HG03039 (cell line): ENCODE data around the gene NR1H4.
"Not testable (repeated sequence)": the region's sequence is repeated elsewhere in the genome, so short reads cannot be mapped to it uniquely, and the experiment has no call there.

Experiments
- ATAC-seq: cut with Tn5 transposase; IDR thresholded peaks from one replicate; pipeline ENCODE4 v1.9.1; 2021; ENCODE audit warnings: mild to moderate bottlenecking, moderate library complexity; ENCODE audit not compliant: unreplicated experiment

NR1H4 gene

GRCh38 chr12:100472325-100472724 lies 1.3 kb upstream of the NR1H4 start:
- no peak for ATAC-seq

DNA sequence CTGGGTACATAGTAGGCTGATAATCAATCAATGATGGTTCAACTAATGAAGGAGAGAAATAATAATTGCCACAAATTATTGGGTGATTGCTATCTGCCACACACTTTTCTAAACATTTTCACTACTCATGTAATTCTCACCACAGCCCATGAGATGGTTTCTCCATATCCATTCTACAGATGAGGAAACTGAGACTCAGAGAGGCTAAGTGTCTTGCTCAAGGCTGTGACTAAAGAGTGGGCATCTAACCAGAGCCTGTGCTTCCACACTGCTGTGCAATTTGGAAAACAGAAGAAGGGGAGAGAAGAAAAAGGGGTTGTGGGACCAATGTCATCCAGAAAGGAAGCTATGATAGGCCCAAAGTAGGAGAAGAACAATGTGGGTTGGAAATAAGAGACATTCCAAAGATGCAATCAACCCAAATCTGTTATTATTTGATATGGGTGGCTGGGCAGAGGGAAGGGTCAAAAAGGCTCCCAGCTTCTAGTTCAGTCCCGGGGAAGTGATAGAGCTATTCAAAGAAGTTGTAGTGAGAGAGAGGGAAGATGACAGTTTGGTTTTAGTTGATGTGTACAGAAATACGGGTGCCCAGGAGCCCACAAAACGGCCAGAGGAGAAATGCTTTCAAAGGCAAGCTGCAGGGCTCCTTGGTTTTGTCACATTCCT lies 483 bp upstream of the NR1H4 start:
- no peak for ATAC-seq

DNA sequence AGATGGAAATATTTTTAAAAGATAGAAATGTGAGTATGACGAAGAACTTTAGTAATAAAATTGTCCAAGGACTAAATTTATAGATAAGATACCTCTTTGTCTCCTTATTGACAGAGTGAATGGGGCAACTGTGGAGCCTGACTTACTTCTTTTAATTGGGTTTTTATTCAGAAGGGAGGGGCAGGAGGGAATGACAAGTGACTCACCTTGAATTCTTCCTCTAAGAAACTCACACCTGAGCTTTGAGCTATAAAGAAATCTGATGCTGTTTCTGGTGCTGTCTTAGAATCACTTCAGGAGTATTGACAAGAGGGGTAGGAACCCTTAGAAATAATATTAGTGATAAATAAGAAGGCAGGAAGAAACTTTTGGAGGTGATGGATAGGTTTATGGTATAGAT lies 951 bp downstream of the NR1H4 start:
- no peak for ATAC-seq

DNA sequence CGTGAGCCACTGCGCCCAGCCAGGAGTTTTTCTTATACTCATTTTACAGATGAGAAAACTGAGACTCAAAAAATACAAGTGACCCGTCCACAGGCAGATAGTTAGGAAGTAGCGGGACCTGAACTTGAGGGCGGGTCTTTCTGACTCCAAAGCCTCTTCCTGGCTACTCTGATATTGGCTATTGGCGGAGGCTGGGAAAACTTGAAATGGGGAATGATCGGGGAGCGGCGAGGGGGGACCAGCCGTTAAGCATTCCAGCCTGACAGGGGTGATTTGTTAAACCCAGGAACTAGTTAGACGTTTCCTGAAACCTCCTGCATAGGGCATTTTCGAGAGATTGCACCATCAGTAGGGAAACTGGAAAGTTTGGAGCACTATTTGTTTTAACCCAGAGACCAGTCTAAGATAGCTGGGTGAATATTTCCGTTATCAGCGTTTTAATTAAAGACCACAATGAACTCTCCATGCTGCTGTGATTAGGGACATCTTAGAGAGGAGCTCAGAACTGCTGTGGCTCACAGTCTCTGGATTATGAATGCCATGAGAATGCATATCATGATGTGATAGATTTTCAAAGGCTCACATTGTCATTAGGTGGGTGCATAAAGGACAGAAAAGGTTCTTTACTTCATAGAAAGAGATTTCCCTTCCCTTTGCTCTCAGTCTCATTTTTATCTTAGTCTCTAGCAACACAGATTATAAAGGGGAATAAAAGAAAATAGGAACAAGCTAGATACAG lies 2.5 kb downstream of the NR1H4 start:
- no peak for ATAC-seq

DNA sequence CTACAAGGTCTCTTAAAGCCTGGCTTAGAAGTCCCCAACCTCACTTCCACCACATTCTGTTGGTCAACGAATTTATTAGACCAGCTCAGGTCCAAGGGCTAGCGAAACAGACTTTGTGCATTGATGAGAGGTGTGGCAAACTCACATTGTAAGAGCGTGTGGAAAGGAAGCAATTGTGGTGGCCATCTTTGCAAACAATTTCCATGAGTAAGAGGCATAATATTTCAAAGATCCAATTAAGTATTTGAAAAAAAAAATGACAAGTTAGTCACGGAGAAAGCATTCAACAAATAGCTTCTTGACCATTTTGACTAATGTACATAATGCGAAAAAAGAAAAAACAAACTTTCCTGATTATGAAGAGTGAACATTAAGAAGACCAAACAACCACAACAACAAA lies 7.4 kb downstream of the NR1H4 start:
- no peak for ATAC-seq

- ATAC-seq, result no peak
Measured at GRCh38 chr12:100484183-100484886, 10.7 kb downstream of the NR1H4 start.

- ATAC-seq, result no peak
Measured at GRCh38 chr12:100484891-100485471, 11.3 kb downstream of the NR1H4 start.

DNA sequence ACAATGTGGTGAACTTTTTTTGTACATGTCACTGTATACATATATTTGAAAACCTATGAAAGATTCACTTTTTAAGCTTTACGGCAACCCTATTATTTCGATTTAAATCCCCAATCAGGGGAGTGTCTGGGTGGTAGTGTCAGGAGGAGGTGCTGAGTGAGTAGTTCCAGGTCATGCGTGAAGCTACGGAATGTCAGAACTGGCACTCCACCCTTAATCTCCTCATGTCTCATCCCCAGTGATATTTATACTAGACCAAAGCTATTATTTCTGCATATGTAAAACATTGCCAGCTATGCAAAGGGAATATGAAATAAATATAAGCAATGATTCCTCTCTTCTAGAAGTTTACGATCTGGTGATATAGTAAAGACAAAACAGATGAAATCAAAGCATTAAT lies 12.3 kb downstream of the NR1H4 start:
- no peak for ATAC-seq

DNA sequence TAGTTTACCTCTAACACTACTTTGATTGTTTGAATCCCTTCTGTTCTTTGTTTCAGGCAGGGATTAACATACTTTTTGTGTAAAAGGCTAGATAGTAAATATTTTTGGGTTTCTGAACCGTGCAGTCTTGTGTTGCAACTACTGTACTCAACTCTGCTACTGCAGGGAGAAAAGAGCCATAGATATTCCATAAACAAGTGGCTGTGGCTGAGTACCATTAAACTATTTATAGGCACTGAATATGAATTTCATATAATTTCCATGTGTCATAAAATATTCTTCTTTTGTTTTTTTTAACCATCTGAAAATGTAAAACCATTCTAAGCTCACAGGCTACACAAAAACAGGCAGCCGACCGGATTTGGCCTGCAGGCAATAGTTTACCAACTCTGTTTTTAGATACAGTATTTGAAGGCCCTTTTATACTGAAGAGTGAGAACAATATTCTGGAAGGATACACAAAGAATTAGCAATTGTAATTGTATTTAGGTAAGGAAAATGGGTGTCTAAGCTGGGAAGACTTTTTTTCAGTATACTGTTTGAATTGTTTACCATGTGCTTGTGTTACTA lies 15.7 kb downstream of the NR1H4 start:
- ATAC-seq, result no peak

GRCh38 chr12:100490056-100490455 lies 16.4 kb downstream of the NR1H4 start:
- no peak for ATAC-seq

DNA sequence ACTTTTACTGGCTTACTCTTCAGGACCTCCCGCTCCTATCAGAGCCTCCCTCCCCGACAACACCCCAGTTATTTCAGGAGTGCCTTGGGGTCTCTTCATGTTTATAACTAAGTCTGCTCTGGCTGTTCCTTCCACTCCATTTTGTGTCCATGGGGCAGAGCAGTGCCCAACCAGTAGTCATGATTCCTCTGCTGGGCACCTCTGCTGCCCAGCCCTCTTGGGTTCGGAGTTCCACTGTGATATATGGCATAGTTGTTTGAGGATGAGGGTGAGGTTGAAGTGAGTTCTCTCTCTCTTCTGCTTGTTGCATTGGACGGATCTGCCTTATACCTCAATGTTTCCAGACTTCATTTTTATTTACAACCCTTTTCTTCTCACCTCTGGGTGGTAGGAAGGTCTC lies 17.4 kb downstream of the NR1H4 start:
- ATAC-seq, result no peak

DNA sequence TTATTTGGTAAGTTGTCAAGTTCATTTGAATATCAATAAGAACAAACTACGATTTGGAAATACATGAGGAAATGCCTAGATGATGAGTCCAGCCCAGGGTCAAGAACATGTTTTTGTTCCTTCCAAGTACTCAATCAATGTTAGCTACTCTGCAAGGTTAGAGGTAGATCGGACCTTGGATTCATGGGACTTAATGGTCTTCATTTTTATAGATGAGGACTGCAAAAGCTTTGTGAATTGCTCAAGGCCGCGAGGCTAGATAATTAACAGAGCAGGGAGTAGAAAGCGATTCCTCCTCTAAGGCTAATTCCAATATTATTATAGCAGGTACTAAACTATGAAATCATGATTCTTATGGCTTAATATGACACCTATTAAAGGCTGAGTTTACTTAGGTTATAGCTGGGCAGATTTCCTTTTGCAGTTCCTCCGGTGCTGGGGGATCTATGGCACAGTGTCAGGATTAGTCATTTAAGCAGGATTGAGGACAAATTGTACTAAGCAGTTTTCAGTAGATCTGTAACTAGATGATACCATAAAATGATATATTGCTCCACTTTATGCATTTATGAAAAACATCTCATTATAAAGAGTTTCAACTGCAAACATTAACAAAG lies 19.8 kb downstream of the NR1H4 start:
- ATAC-seq, result no peak

DNA sequence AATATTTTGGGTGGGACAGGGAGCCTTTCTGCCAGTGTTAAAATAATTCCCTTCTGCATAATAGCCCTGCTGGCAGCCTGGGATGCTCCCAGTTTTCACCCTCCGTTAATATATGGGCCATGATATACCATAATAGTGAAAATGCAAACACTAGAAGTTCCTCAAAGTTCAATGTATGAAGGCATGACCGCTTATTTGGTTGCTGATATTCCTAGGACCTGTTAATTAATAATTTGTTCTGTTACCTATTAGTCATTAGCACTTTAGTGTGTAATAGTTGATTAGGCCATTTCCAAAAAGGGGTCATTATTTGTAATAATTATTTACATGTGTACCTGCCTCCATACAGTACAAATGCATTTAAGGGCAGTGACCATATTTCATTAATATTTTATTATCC lies 20.4 kb downstream of the NR1H4 start:
- ATAC-seq, result no peak

DNA sequence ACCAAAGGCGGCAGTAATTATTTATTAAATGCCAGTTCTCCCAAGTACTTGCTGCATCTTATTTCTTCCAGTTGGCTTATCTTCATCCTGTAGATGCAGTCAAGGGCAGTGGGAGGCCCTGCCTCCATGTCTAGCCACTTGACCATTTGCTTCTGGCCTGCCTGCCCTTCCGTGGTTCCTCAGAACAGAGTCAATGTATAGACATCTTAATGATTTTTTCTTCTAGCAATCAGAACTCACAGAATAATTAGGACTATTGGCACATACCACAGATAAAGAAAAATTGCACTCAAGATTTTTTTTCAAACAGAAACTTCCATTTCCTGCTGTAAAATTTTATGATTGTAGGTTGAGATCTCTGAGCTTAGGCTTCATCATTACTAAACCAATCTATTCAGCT lies 20.9 kb downstream of the NR1H4 start:
- no peak for ATAC-seq

GRCh38 chr12:100497105-100497795 lies 23.6 kb downstream of the NR1H4 start:
- no peak for ATAC-seq

DNA sequence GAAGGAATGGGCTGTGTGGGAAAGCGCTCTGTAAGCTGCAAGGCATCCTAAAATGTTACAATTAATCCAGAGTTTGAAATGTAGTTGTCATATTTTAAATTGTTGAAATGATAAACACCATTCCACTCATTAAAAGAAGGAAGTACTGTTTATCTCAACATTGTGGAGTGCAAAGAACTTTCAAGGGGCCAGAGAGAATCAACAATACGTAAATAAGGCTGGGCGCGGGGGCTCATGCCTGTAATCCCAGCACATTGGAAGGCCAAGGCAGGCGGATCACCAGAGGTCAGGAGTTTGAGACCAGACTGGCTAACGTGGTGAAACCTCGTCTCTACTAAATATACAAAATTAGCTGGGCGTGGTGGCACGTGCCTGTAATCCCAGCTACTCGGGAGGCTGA lies 24.5 kb downstream of the NR1H4 start:
- ATAC-seq, result no peak

DNA sequence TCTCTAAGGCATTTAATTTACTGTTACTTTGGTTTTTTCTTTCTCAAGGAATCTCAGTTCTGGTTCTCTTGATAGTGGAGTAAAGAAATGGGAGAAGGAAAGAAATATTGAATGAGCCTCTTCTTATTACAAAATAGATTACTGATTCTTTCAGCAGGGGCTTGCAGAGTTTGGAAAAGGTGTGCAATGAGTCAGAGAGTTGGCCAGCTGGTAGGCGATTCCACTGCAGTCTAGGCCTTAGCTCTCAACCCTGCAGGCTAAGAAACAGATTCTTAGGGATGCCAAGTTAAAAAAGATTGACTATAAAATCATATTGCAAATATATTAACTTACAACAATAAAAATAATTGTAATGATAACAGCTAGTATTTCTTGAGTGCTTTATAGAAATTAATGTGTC lies 25.8 kb downstream of the NR1H4 start:
- ATAC-seq, result no peak

- ATAC-seq, result not testable (repeated sequence)
Measured at GRCh38 chr12:100502718-100503117, 29.1 kb downstream of the NR1H4 start.

- no peak for ATAC-seq
Measured at GRCh38 chr12:100503228-100503628, 29.6 kb downstream of the NR1H4 start.

DNA sequence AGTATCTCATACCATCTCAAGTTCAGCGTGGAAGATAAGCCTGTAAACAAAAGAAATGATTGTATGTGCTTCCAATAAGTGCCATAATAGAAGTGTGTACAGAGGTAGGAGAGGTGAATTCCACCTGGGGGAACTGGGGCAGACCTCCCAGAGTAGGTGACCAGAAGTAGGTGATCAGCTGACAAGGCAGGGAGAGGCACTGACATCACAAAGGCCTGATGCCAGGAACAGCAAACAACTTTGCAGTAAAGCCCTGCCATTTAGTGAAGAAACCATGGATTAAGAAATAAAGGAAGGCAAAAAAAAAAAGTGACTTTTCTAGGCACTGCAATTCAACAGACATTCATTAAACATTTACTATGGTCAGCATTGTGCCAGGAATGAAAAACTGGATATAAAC lies 31.1 kb downstream of the NR1H4 start:
- no peak for ATAC-seq
